ENCODE measurements around the gene METAP1D.
"Not testable (repeated sequence)": the region's sequence is repeated elsewhere in the genome, so short reads cannot be mapped to it uniquely, and the experiment has no call there.

Gene METAP1D

DNA sequence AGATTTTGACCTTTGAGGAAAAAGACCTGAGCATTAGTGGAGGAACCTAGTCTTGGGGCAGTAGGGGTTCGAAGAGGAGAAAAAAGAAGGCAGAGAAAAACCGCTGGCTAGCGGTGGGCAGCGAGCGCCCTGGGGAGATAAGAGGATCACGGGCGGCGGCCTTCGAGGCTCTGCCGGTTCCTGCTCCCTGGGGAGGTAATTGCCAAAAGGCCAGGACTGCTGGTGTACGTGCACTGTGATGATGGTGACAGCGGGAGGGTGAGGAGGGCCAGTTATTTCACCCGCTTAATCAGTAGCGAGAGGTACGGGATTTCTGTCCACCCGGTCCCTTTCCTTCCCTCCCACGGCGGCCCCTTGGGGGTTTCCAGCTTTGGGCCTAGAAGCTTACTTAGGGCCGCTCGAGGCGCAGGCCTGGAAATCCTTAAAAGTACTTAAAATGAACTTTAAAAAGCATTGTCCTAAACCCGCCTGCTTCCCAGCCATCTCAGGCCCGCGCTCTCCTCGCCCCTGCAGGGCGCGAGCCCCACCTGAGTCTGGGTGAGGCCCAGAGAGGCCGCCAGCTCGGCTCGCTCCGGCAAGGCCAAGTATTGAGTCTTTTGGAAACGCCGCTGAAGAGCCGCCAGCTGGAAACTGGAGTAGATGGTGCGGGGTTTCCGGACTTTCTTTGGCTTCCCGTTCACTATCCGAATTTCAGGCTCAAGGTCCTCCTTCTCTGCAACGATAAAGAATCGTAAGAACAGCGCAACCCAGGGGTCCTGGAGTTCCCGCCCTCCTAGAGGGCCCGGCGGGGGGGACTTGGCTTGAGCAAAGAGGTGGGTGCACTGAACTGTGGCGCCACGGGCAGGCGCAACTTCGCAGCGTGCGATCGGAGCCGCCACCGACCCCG is 101.4 kb downstream of the METAP1D start:
- DNase-seq (ENCODE audit: low read depth in 2 of 3, low spot score in 1 of 3) = no peak

DNA sequence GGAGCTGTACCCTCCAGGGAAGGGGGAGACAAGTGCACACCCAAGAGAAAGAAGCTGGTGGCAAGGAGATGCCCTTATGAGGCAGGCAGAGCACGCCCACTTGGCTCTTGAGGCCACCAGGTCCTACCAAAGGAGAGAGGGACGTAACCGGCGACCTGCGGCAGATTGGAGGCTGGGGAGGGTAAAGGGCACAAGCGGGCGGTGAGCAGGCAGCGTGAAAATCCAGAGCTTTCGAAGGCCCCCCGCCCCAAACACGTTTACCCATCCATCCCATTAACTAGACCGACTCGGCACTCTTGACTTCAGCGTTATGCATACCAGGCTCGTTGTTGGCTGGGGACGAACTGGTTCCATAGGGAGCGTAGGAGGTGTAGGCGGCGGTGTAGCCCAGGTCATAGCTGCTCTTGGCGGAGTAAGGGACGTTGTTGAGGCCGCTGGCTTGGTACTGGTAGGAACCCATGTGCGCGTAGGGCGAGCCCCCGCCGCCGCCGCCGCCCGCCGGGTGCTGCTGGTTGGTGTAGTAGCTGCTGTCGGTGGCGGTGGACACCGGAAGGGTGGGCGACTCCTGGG is 102.2 kb downstream of the METAP1D start:
- DNase-seq (ENCODE audit: low read depth in 2 of 3, low spot score in 1 of 3) = no peak

DNA sequence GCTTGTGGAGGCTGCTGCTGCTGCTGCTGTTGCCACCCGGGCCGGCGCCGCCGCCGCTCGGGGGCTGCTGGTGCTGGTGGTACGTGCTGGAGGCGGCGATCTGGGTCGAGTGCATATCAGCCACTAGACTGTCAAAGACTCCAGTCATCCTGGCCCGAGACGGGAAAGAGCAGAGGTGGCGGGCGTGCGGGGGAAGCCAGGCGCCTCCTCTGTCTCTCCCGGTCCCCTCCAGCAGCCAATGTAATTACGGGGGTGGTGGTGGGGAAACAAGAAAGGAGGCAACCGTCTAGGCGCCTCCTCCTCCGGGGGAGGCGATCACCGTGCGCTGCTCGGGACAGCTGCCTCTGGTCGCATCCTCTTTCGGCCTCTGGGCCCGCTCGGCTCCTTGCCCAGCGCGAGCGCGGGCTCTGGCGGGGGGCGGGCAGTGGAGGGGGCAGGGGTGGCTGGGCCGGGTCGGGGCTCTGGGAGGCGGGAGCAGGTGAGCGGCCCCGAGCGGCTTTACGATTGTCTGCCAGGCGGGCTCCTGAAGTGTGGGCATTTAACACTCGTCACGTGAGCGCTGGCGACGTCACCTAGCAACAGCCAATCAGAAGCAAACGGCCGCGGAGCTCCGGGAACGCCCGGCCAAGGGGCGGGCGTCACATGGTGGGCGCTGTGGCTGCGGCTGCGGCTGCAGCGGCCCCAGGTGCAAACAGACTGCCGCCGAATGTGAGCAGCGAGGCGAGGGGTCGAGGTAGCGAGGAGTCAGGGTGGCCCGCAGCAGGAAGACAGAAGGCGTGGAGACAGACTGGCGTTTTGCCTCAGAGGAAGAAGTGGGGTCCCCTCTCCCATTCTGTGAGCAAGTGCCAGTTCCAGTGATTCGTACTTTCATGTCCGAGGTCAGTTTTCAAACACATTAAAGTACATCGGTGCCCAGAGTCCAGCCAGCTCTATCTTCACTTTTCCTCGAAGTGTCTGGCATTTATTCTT is 102.9 kb downstream of the METAP1D start, which contains the start of gene DLX2:
Gene DLX2, minus strand, starts transcription at position 510 of the 969 bp plus-strand sequence. Its CDS starts 362 bp downstream, at position 148.
- DNase-seq (ENCODE audit: low read depth in 2 of 3, low spot score in 1 of 3) = peak in 2 of 3 donors; percentile 50 to 66

DNA sequence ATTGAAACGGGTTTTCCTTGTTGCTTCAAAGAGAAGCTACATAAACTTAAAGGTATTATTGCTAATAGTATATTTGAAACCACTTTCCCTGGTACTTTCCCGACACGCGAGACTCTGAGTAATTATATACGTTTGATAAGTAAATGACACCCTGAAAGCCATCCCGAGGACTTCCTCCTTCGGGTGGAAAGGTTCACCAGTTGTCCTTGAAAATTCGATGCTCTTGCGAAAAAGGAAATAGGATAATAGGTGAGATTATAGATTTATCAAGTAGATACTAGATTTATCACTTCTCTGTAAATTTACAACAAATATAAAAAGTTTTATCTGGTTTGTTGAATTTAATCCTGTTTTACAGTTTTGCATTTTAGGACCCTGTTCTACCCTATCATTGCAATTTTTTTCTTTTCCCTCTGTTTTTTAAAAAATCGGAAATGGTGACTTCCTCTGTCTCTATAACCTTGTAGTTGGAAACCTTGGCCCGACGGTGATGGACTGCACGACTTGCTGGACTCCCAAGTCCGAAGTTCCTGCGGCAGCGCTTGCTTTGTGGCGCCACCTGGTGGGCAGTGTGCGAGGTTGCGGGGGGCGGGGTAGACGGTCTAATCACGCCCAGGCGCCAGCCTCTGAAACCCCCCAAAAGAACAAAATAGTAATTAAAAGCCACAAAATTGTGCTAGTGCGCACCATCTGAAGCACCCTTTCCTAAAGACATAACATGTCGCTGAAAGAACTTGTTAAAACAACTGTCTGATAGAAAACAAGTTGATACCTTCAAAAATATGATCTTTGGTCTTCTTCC is 103.9 kb downstream of the METAP1D start:
- DNase-seq (ENCODE audit: low read depth in 2 of 3, low spot score in 1 of 3) = peak in 2 of 3 donors; percentile 65 to 82

DNA sequence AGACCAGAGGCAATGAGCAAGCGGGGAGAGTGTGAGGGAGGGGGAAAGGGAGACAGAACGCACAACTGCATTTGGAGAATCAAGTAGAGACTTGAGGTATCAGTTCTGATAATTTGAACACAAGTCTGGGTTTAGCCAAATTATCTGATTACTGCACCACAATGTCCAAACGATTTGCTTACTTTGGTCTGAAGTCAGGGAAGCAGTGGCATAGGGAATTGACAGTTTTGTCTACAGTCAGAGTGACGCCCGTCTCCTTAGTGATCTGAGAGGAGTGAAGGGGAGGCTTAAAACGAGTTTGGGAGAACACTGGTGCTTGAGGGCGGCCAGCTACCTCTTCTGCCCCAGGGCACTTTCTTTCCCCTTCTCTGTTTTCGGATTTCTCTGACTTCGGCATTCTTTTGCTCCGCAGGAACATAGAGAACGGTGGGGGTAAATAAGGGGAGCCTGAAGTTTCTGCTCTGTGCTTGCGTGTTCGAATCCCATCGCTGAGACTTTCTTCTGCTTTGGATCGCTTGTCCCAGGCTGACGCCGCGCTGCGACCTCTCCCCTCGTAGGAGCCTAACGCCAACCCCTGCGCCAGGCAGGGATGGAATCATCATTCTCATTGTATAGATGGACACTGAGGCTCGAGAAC is 105.8 kb downstream of the METAP1D start:
- DNase-seq (ENCODE audit: low read depth in 2 of 3, low spot score in 1 of 3) = no peak

DNA sequence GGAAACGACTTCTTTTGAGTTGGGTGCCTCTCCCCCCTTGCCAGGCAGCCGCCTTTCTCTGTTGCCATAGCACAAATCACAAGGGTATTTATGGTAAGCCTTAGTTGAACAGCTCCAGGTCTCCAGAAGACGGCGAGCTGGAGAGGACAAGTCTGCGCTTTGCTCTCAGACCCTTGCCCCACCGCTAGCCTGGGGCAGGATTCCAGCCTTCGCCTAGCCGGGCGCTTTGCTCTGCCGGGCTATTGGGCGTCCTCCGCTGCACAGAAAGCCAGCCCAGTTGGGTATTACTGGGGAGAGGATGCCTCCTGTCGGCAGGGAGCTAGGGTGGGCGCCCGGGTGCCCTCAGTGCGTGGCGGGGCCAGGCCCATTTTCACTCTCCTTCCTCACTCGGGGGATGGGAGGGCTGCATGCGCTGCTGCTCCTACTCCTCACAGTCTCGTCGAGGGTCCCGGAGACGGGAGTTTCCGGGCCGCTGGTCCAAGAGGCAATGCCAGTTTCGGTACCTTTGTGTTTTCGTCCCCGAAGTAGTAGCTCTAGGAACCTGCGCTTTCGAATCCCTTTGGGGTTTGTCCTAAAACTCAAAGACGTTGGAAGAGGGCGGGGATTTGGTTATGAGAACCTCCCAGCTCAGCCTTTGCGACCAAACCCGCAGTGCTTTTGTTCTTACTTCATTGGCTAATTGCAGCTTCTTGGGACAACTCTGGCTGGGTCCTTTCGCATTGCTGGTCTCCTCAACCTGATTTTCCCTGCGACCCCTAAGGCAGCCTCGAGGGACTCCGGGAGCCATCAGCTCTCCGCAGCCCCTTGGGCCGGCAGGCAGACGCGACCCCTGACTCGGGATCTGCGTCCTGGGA is 106.6 kb downstream of the METAP1D start:
- no peak for DNase-seq (ENCODE audit: low read depth in 2 of 3, low spot score in 1 of 3)

DNA sequence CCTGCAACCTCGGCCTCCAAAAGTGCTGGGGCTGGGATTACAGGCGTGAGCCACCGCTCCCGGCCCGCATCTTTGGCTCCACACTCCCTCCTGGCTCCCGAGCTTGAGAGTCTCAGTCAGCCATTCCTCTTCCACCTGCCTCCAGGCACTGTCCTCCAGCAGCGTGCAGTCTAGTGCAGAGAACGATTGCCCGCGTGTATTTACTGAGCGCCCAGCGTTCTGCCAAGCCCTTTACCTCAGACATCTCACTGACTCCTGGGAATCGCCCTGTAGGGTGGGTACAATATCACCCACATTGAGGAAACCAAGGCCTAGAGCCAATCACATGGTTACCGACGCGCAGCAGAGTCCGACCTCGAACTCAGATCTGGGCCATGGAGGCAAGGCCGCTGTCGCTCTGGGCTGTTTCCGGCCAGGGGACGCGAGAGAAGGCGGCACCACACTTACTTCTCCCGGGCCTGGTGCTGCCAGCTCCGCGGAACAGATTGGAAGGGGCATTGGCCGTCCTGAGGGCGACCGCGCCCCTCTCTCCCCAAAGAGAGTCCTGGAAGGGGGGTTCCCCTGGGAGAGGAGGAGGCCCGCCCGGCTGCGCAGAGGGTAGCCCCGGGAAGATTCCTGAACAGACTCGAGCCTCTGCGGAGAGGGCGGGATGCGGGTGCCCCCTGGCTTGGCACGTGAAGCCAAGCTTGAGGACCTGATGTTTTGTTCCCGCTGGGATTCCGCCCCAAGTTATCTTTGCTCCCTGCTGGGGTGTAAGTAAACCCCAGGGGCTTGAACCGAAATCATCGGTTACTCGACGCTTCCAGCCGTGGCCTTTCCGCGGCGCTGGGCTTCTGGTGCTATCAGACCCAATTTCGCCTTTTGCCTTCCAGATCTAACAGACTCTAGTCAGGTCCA is 108.2 kb downstream of the METAP1D start:
- no peak for DNase-seq (ENCODE audit: low read depth in 2 of 3, low spot score in 1 of 3)

DNA sequence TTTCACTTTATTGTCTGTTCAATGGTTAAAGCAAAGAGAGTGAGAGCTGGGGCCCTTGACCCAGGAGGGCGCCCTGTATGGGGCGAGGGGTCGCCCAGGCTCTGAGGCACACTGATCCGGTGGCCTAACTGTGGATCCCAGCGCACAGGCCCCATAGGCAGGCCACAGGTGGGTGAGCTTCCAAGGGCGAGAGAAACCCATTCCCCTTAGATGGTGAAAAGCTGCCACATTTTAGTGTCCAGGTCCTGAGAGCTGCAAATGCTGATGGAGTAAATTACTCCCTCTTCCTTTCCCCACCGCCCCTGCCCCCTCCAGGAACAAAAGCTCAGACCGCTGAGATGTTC is 108.8 kb downstream of the METAP1D start:
- DNase-seq (ENCODE audit: low read depth in 2 of 3, low spot score in 1 of 3) = no peak

DNA sequence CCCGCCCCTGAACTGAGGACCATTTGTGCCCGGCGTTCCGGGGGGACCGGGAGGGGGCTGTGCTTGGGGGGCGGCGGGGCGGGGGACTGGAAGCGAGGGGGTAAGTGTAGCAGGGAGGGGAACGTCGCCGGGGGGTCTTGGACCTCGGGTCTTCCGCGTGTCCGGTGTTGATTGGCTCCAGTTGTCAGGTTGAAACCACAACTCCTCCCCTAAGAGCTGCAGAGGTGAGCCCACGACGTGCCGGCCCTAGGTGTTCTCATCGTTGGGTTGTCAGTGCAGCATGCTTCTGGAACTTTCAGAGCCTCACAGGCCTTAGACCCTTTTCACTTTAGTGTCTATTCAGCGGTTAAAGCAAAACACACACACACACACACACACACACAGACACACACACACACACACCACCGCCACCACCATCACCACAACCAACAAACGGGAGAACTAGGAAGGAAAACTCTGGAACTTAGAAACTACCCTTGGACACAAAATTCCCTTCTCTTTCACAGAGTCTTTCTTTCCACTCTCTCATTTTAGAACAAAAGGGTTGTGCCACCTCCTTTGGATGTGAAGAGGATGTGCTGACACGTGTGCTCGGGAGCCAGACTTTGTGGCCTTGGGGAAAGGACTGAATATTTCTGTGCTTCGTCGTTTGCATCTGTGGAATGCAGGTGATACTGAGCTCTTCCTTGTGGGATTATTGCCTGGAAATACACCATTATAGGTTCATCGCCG is 109.7 kb downstream of the METAP1D start:
- no peak for DNase-seq (ENCODE audit: low read depth in 2 of 3, low spot score in 1 of 3)

DNA sequence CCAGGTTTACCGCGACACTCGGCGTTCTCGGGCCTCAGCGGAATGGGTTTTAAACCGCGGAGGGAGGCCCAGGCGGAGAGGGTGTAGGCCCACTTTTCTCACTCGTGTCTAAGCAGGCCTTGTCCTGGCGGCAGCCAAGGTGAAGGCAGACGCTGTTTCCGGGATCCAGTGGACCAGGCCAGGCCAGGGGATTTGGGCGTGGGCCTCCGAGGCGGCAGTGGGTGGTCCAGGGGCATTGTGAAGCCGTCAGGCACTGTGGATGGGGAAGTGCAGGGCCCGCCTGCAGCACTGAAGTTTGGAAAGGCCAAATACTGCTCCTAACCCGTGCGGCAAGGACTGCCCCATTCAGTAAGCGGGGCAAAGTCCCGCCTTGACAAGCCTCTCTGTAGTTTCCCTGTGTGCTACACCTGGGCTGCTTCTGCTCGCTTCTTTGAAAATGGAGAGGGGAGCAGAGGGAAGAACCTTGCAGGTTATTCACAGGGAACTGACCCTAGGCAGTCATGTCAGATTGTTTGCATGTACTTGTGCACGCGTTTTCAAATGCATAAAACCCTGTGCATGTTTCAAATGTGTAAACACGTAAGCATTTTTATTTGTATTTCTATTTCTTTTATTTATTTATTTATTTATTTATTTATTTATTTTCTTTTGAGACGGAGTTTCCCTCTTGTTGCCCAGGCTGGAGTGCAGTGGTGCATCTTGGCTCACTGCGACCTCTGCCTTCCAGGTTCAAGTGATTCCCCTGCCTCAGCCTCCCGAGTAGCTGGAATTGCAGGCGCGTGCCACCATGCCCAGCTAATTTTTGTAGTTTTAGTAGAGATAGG is 110.4 kb downstream of the METAP1D start:
- DNase-seq (ENCODE audit: low read depth in 2 of 3, low spot score in 1 of 3) = no peak

DNA sequence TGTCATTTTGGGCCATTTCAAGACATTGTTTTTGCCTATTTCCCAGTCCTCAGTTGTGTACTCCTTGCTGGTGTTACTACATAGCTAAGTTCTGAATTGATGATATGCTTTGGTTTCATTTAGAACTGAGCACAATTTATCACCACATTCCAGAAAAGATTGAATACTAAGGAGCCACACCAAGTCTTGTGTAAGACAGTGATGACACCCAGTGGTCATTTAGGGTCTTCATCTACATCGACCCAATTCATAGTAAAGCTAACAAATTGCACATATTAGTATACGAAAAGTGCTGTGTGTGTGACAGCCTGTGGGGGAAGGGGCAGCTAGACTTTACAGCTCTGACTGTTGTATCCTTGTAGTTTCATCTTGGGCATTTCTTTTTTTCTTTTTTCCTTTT is 113.9 kb downstream of the METAP1D start:
- DNase-seq (ENCODE audit: low read depth in 2 of 3, low spot score in 1 of 3) = no peak

DNA sequence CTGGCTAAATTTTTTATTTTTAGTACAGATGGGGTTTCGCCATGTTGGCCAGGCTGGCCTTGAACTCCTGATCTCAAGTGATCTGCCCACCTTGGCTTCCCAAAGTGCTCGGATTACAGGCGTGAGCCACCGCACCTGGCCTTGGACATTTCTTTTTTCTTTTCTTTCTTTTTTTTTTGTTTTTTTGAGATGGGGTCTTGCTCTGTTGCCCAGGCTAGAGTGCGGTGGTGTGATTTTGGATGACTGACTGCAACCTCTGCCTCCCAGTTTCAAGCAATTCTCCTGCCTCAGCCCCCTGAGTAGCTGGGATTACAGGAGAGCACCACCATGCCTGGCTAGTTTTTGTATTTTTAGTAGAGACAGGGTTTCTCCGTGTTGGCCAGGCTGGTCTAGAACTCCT is 114.4 kb downstream of the METAP1D start:
- DNase-seq (ENCODE audit: low read depth in 2 of 3, low spot score in 1 of 3) = not testable (repeated sequence)

DNA sequence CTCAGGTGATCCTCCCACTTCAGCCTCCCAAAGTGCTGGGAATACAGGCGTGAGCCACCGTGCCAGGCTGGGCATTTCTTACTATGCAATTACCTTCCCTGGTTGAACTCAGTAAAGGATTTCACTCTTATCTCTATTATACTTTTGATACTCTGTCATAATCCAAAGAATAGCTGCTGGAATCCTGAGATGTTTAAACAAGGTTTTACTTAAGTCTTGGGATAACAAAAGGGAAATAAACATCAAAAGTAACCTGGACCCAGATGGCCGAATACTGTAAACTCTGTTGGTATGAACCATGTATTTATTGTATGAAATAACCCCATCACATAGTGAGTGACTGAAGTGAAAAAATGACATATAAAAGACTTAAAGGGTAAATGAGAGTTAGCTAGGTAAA is 114.8 kb downstream of the METAP1D start:
- no peak for DNase-seq (ENCODE audit: low read depth in 2 of 3, low spot score in 1 of 3)

DNA sequence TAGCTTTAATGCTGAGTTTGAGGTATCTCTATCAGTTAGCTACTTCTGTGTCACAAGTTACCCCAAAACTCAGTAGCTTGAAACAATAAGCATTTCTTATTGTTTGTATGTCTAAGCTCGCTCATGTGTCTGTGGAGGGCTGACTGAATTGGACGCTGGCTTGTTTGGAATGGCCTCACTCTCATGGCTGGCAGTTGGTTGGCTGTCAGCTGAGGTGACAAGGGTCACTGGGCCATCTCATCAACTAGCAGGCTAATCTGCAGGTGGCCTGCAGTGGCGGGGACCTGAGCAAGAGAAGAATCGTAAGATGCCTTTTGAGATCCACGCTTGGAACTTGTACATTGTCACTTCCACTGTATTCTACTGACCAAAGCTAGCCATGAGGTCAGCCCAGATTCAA is 116.4 kb downstream of the METAP1D start:
- DNase-seq (ENCODE audit: low read depth in 2 of 3, low spot score in 1 of 3) = no peak

DNA sequence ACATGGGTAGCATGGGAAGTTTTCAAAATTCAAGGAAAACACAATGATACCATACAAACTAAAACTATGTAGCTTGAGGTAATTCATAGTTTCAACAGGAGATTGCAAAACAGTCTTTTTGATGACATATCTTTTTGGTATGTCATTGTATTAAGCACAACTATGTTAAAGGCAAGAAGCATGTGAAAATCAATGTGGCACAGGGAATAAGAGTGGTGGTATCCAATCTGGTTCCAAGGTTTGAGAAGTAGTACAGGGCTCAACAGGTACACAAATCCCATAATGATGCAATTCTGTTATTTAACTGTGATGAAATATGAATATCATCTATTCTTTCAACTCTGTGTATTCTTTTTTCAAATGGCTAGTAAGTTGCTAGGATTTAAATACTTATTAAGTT is 119.3 kb downstream of the METAP1D start:
- DNase-seq (ENCODE audit: low read depth in 2 of 3, low spot score in 1 of 3) = no peak

DNA sequence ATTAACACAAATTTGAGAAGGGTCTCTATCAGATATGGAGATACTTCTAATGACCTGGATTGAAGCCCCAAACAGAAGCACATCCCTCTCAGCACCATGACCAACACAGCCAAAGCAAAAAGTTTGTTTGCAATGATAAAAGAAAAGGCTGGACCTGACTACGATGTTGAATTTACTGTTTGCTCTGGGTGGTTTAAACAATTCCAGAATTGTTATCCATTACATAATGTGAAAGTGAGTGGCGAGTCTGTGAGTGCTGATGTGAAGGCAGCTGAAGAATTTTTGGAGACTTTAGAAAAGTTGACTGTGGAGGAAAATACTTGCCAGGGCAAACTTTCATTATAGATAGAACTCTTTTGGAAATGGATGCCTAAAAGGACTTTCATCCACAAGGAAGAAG is 120.4 kb downstream of the METAP1D start:
- no peak for DNase-seq (ENCODE audit: low read depth in 2 of 3, low spot score in 1 of 3)

DNA sequence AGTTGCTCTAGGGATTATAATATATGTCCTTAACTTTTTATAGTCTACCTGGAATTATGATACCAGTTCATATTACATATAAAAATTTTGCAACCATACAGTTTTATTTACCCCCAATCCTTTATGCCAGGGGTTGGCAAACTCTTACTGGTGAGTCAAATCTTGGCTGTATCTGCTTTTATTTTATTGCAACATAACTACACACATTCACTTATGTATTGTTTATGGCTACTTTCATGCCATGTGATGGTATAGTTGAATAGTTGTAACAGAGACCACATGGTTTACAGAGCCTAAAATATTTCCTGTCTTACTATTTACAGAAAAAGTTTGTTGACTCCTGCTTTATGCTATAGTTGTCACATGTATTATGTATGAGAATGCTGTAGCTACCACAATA is 128.7 kb downstream of the METAP1D start:
- no peak for DNase-seq (ENCODE audit: low read depth in 2 of 3, low spot score in 1 of 3)
